ENCODE measurements around the gene ZNF219. TPM values are rescaled to one million over a fixed set of nuclear protein-coding genes. Genes with fewer than 3 reads are reported as not detected.

The ZNF219 gene
- polyA plus RNA-seq, 2 donors = 39.9 to 42.2 TPM

DNA sequence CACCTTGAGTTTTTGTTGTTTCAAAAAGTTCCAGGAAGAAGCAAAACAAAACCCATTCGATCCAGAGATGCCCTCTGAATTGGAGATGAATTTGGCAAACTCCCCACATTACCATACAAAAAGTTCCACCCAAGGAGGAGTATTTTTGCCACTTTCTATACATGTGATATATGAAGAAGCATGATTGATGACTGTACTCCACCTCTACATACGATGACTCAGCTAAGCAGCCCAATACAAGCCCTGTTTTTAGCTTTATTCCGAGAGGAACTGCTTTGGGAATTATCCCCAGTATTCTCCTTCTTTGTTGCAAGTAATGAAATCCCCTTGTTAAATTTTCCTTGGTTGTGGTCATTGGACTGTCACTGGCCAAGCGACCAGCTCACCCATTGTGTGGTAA is 13.8 kb upstream of the ZNF219 start:
- Histone ChIP-seq H3K4me1 (ENCODE audit: control insufficient read depth in 2 of 2, insufficient read depth in 2 of 2, low read length in 1 of 2) (peaks cover 0 to under 1% of the 10 kb centered on the region in 2 donors), H3K9me3 (ENCODE audit: control insufficient read depth in 2 of 2, insufficient read depth in 1 of 2, low read depth in 1 of 2, low read length in 1 of 2) (no peaks in the 10 kb centered on the region), H3K27me3 (ENCODE audit: control insufficient read depth in 1 of 2, insufficient read depth in 2 of 2, low read length in 2 of 2) (no peaks in the 10 kb centered on the region), H3K4me3 (ENCODE audit: low read depth in 1 of 2, low read length in 2 of 2) (no peak overlapping the region), H3K27ac (ENCODE audit: low read depth in 2 of 2, low read length in 1 of 2) (no peak overlapping the region), H3K36me3 (ENCODE audit: control insufficient read depth in 2 of 2, insufficient read depth in 2 of 2, low read length in 1 of 2) (no peaks in the 10 kb centered on the region)
- 45 to 67% methylated on average over 4 of the region's 4 CpGs for WGBS, 2 donors

DNA sequence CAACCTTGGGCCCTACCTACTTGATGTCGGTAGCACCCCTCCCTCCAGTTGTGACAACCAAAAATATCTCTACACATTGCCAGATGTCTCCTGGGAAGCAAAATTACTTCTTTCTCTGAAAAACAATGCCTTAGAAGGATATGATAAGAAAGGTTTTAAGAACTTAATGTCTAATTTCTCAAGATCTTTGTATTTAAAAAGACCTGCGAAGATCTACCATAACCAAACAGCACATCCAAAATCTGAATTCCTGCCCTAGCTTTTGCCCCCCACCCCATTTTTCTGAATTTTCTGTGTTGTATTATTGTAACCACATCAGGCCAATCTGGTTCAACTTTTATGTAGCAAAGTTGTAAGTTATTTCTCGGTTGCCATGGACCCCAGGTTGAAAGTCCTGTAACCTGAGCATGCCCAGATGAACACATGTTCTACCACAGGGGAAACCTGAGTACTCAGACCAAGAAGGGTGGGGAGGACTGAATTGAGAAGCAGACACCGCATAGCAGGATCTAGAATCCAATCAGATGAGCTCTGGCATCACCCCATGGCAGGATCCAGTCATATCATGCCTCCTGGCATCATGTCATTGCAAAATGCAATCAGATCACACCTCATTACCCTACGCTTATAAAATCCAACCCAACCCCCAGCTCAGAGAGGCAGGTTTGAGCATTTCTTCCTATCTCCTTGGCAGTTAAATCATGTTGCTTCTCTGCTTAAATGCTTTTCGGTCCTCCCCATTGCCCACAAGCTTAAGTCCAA is 11.1 kb upstream of the ZNF219 start:
- Histone ChIP-seq H3K27me3 (ENCODE audit: control insufficient read depth in 1 of 2, insufficient read depth in 2 of 2, low read length in 2 of 2) (no peaks in the 10 kb centered on the region), H3K9me3 (ENCODE audit: control insufficient read depth in 2 of 2, insufficient read depth in 1 of 2, low read depth in 1 of 2, low read length in 1 of 2) (no peaks in the 10 kb centered on the region), H3K27ac (ENCODE audit: low read depth in 2 of 2, low read length in 1 of 2) (no peak overlapping the region), H3K4me1 (ENCODE audit: control insufficient read depth in 2 of 2, insufficient read depth in 2 of 2, low read length in 1 of 2) (peaks cover 2 to 6% of the 10 kb centered on the region in 2 donors), H3K36me3 (ENCODE audit: control insufficient read depth in 2 of 2, insufficient read depth in 2 of 2, low read length in 1 of 2) (no peaks in the 10 kb centered on the region), H3K4me3 (ENCODE audit: low read depth in 1 of 2, low read length in 2 of 2) (no peak overlapping the region)
- WGBS, 2 donors = 65 to 74% methylated on average over 6 of the region's 6 CpGs

DNA sequence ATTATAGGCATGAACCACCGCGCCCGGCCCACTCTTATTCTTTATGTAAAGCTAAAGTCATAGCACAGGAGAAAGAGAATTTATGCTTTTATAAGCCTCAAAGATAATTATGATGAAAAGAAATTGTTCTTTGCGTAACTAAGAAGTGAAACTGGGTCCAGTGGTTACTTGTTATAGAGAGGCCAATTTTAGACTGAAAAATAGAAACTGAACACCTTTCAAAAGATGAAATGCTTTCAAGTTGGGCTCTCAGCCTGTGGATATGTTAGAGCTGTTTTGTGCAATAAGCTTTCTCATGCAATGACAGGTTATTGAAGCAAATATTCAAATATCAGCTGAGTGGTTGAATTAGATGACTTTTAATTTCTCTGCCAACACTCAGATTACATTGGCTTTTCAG is 10.3 kb upstream of the ZNF219 start:
- Histone ChIP-seq H3K4me3 (ENCODE audit: low read depth in 1 of 2, low read length in 2 of 2) (no peak overlapping the region), H3K27ac (ENCODE audit: low read depth in 2 of 2, low read length in 1 of 2) (no peak overlapping the region), H3K36me3 (ENCODE audit: control insufficient read depth in 2 of 2, insufficient read depth in 2 of 2, low read length in 1 of 2) (no peaks in the 10 kb centered on the region), H3K4me1 (ENCODE audit: control insufficient read depth in 2 of 2, insufficient read depth in 2 of 2, low read length in 1 of 2) (peaks cover 2 to 6% of the 10 kb centered on the region in 2 donors), H3K27me3 (ENCODE audit: control insufficient read depth in 1 of 2, insufficient read depth in 2 of 2, low read length in 2 of 2) (no peaks in the 10 kb centered on the region), H3K9me3 (ENCODE audit: control insufficient read depth in 2 of 2, insufficient read depth in 1 of 2, low read depth in 1 of 2, low read length in 1 of 2) (no peaks in the 10 kb centered on the region)
- 92% methylated on average over 4 of the region's 4 CpGs for WGBS, 2 donors

- Histone ChIP-seq H3K9me3 (ENCODE audit: control insufficient read depth in 2 of 2, insufficient read depth in 1 of 2, low read depth in 1 of 2, low read length in 1 of 2) (no peaks in the 10 kb centered on the region), H3K27me3 (ENCODE audit: control insufficient read depth in 1 of 2, insufficient read depth in 2 of 2, low read length in 2 of 2) (no peaks in the 10 kb centered on the region), H3K4me3 (ENCODE audit: low read depth in 1 of 2, low read length in 2 of 2) (no peak overlapping the region), H3K4me1 (ENCODE audit: control insufficient read depth in 2 of 2, insufficient read depth in 2 of 2, low read length in 1 of 2) (peaks cover 4 to 8% of the 10 kb centered on the region in 2 donors), H3K36me3 (ENCODE audit: control insufficient read depth in 2 of 2, insufficient read depth in 2 of 2, low read length in 1 of 2) (no peaks in the 10 kb centered on the region), H3K27ac (ENCODE audit: low read depth in 2 of 2, low read length in 1 of 2) (peak overlapping the region; percentile 93 to 95)
- WGBS, 2 donors = 26 to 37% methylated on average over 5 of the region's 5 CpGs
These were observed 8.9 kb upstream of the ZNF219 start for GRCh38 chr14:21107283-21107800.

DNA sequence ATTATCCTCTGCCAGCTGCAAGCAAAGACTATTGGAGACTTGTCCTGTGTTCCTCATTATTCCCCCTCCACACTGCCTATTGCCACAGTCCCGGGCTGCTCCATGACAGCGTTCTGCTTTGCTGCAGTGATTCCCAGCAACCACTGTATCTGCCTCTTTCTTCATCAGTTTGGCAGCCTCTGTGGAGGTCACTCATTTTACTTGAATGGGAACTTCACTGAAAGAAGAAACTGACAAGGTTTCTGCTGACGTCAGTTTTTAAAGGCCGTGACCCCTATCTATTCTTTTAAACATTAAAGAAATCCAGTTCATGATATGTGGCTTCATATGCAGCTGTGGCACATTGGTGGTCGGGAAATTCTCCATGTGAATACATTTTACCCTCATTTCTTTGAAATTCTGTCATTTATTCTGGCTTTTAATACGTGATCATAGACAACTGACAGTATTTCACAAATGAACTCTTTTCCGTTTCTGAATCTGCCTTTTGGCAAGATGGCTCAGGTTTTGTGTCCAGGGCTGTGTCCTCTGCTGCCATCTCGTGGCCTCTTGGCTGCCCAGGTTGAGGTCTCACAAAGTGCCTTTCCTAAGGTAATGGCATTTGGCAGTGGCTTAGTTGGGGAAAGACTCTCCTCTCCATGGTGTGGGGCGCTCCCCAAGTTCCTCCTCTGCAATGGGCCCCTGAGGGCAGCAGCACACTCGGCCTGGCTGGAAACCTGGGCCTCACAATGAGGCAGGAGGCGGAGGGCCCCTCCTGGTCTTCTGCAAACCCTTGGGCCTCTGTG is 8.2 kb upstream of the ZNF219 start:
- no peaks in the 10 kb centered on the region for H3K9me3 ChIP-seq (ENCODE audit: control insufficient read depth in 2 of 2, insufficient read depth in 1 of 2, low read depth in 1 of 2, low read length in 1 of 2)
- 17% methylated on average over 11 of the region's 11 CpGs for WGBS, 2 donors
- peak overlapping the region; percentile 93 to 95 for H3K27ac ChIP-seq (ENCODE audit: low read depth in 2 of 2, low read length in 1 of 2)
- H3K36me3 ChIP-seq (ENCODE audit: control insufficient read depth in 2 of 2, insufficient read depth in 2 of 2, low read length in 1 of 2) = no peaks in the 10 kb centered on the region
- no peaks in the 10 kb centered on the region for H3K27me3 ChIP-seq (ENCODE audit: control insufficient read depth in 1 of 2, insufficient read depth in 2 of 2, low read length in 2 of 2)
- H3K4me1 ChIP-seq (ENCODE audit: control insufficient read depth in 2 of 2, insufficient read depth in 2 of 2, low read length in 1 of 2) = peaks cover 8 to 13% of the 10 kb centered on the region in 2 donors
- no peak overlapping the region for H3K4me3 ChIP-seq (ENCODE audit: low read depth in 1 of 2, low read length in 2 of 2)

GRCh38 chr14:21106176-21106497 is 7.7 kb upstream of the ZNF219 start:
- WGBS, 2 donors = 41 to 56% methylated on average over 4 of the region's 4 CpGs
- peak overlapping the region; percentile 93 to 95 for H3K27ac ChIP-seq (ENCODE audit: low read depth in 2 of 2, low read length in 1 of 2)
- no peaks in the 10 kb centered on the region for H3K36me3 ChIP-seq (ENCODE audit: control insufficient read depth in 2 of 2, insufficient read depth in 2 of 2, low read length in 1 of 2)
- no peaks in the 10 kb centered on the region for H3K27me3 ChIP-seq (ENCODE audit: control insufficient read depth in 1 of 2, insufficient read depth in 2 of 2, low read length in 2 of 2)
- peaks cover 9 to 16% of the 10 kb centered on the region in 2 donors for H3K4me1 ChIP-seq (ENCODE audit: control insufficient read depth in 2 of 2, insufficient read depth in 2 of 2, low read length in 1 of 2)
- no peak overlapping the region for H3K4me3 ChIP-seq (ENCODE audit: low read depth in 1 of 2, low read length in 2 of 2)
- H3K9me3 ChIP-seq (ENCODE audit: control insufficient read depth in 2 of 2, insufficient read depth in 1 of 2, low read depth in 1 of 2, low read length in 1 of 2) = no peaks in the 10 kb centered on the region

DNA sequence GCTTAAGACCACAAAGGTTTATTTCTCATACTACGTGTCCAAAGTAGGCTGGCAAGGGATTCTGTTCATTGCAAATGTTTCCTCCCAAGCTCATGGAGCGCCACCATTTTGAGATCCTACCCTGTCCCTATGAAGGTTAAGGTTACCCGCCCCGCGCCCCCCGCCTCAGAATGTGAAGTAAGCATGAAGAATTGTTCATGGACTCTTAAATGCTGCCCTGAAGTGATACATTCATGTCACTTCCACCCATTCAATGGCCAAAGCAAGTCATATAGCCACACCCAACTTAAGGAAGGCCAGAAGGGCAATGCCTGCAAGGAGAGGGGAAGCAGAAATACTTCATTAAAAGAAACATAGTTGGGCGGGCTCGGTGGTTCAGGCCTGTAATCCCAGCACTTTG is 6.6 kb upstream of the ZNF219 start:
- Histone ChIP-seq H3K27ac (ENCODE audit: low read depth in 2 of 2, low read length in 1 of 2) (peak overlapping the region; percentile 63 to 99), H3K36me3 (ENCODE audit: control insufficient read depth in 2 of 2, insufficient read depth in 2 of 2, low read length in 1 of 2) (no peaks in the 10 kb centered on the region), H3K27me3 (ENCODE audit: control insufficient read depth in 1 of 2, insufficient read depth in 2 of 2, low read length in 2 of 2) (no peaks in the 10 kb centered on the region), H3K9me3 (ENCODE audit: control insufficient read depth in 2 of 2, insufficient read depth in 1 of 2, low read depth in 1 of 2, low read length in 1 of 2) (no peaks in the 10 kb centered on the region), H3K4me3 (ENCODE audit: low read depth in 1 of 2, low read length in 2 of 2) (no peak overlapping the region), H3K4me1 (ENCODE audit: control insufficient read depth in 2 of 2, insufficient read depth in 2 of 2, low read length in 1 of 2) (peaks cover 9 to 23% of the 10 kb centered on the region in 2 donors)
- 82 to 83% methylated on average over 8 of the region's 8 CpGs for WGBS, 2 donors

DNA sequence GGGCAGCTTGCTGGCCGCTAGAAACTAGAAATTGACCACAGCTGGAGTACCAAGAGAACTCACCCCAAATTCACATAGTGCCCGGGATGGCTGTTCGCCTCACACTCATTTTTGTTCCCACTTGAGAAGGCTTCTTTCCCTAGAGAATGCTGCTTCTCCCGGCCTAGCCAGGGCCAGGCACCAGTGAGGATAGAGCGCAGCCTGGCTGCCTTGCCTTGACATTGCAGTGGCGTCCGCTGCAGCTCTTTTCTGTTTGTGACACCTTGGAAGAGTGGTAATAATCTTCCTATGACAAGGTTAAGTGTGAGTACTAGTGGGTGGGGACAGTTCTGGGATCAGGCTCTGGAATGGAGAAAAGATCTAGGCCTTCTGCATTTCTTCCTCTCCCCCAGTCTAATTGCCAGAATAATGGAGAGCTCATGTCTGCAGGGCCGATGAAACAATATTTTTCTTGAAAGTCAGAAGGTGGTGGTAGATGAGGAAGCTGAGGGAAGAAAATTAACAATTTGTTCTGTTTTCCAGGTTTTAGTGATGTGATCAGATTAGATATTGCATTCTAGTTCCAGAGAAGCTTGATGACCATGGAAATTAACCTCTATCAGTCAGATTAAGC is 6.1 kb upstream of the ZNF219 start:
- peak overlapping the region; percentile 99 for H3K27ac ChIP-seq (ENCODE audit: low read depth in 2 of 2, low read length in 1 of 2)
- WGBS, 2 donors = 4% methylated on average over 8 of the region's 8 CpGs
- H3K4me3 ChIP-seq (ENCODE audit: low read depth in 1 of 2, low read length in 2 of 2) = peak overlapping the region; percentile 73 to 84
- no peaks in the 10 kb centered on the region for H3K27me3 ChIP-seq (ENCODE audit: control insufficient read depth in 1 of 2, insufficient read depth in 2 of 2, low read length in 2 of 2)
- H3K4me1 ChIP-seq (ENCODE audit: control insufficient read depth in 2 of 2, insufficient read depth in 2 of 2, low read length in 1 of 2) = peaks cover 9 to 23% of the 10 kb centered on the region in 2 donors
- no peaks in the 10 kb centered on the region for H3K36me3 ChIP-seq (ENCODE audit: control insufficient read depth in 2 of 2, insufficient read depth in 2 of 2, low read length in 1 of 2)
- H3K9me3 ChIP-seq (ENCODE audit: control insufficient read depth in 2 of 2, insufficient read depth in 1 of 2, low read depth in 1 of 2, low read length in 1 of 2) = no peaks in the 10 kb centered on the region

DNA sequence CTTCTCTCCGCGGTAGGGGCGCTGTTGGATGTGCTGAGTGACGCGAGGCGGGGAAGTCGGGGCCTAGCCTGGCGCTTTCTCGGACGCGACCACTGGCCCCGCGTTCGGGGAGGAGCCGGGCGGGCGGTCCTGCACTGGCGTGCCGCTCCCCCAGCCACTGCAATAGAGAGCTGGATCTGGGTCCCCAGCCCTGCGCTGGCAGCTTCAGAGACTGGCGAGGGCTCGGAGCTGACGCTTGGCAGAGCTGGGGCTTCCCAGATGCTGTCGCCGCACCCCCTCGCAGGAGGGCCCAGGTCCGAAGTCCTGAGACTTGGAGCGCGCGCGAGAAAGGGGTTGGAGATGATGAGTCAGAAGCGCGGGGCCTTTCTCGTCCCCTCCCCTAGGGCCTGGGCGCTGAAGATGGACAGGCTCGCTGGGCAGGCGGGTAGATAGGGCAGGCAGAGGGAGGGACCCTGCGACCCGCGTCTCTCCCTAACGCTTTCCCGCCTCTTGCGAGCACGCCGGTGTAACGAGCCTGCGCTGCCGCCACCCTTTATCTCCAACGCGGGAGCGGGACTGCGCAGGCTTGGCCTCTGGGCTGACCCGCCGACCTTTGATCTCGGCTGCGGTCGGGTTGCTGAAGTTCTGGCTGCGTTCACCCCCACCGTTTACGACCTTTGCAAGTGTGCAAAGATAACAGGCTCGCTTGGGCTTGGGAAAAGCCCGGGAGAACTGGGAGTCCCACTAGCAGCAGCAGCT is 5.4 kb upstream of the ZNF219 start:
- Histone ChIP-seq H3K4me1 (ENCODE audit: control insufficient read depth in 2 of 2, insufficient read depth in 2 of 2, low read length in 1 of 2) (peaks cover 9 to 23% of the 10 kb centered on the region in 2 donors), H3K9me3 (ENCODE audit: control insufficient read depth in 2 of 2, insufficient read depth in 1 of 2, low read depth in 1 of 2, low read length in 1 of 2) (no peaks in the 10 kb centered on the region), H3K36me3 (ENCODE audit: control insufficient read depth in 2 of 2, insufficient read depth in 2 of 2, low read length in 1 of 2) (no peaks in the 10 kb centered on the region), H3K27me3 (ENCODE audit: control insufficient read depth in 1 of 2, insufficient read depth in 2 of 2, low read length in 2 of 2) (no peaks in the 10 kb centered on the region), H3K27ac (ENCODE audit: low read depth in 2 of 2, low read length in 1 of 2) (peak overlapping the region; percentile 99), H3K4me3 (ENCODE audit: low read depth in 1 of 2, low read length in 2 of 2) (peak overlapping the region; percentile 73 to 84)
- 0% methylated on average over 62 of the region's 62 CpGs for WGBS, 2 donors
